HG03571 (cell line): Measurements from ENCODE around the gene CPLX4.

Experiments used
- ATAC-seq: cut with Tn5 transposase; IDR thresholded peaks from one replicate; pipeline ENCODE4 v1.9.1; 2021; ENCODE audit not compliant: unreplicated experiment

Gene CPLX4

GRCh38 chr18:59308248-59308937 lies 10.1 kb downstream of the CPLX4 start:
- ATAC-seq: peak; percentile 80

GRCh38 chr18:59306640-59307039 lies 11.8 kb downstream of the CPLX4 start:
- no peak for ATAC-seq

GRCh38 chr18:59305295-59305694 lies 13.2 kb downstream of the CPLX4 start:
- no peak for ATAC-seq

- ATAC-seq: no peak
Measured at GRCh38 chr18:59303656-59304195, 14.7 kb downstream of the CPLX4 start.

- ATAC-seq: no peak
Measured at GRCh38 chr18:59303006-59303405, 15.4 kb downstream of the CPLX4 start.

- ATAC-seq: no peak
Measured at GRCh38 chr18:59301929-59302328, 16.5 kb downstream of the CPLX4 start.

GRCh38 chr18:59300676-59301285 lies 17.7 kb downstream of the CPLX4 start:
- ATAC-seq: no peak

- no peak for ATAC-seq
Measured at GRCh38 chr18:59298871-59299270, 19.6 kb downstream of the CPLX4 start.

GRCh38 chr18:59293317-59293716 lies 25.1 kb downstream of the CPLX4 start:
- ATAC-seq: no peak

- ATAC-seq: no peak
Measured at GRCh38 chr18:59286341-59286740, 32.1 kb downstream of the CPLX4 start.

- no peak for ATAC-seq
Measured at GRCh38 chr18:59282341-59282740, 36.1 kb downstream of the CPLX4 start.

GRCh38 chr18:59279722-59280121 lies 38.7 kb downstream of the CPLX4 start:
- ATAC-seq: no peak

GRCh38 chr18:59279193-59279592 lies 39.3 kb downstream of the CPLX4 start:
- no peak for ATAC-seq

GRCh38 chr18:59278793-59279192 lies 39.7 kb downstream of the CPLX4 start:
- ATAC-seq: no peak

- ATAC-seq: no peak
Measured at GRCh38 chr18:59276047-59276446, 42.4 kb downstream of the CPLX4 start.

- no peak for ATAC-seq
Measured at GRCh38 chr18:59275406-59275949, 43.0 kb downstream of the CPLX4 start.

- ATAC-seq: no peak
Measured at GRCh38 chr18:59274533-59274928, 43.9 kb downstream of the CPLX4 start.

GRCh38 chr18:59273759-59274532 lies 44.5 kb downstream of the CPLX4 start:
- ATAC-seq: no peak

- peak; percentile 71 for ATAC-seq
Measured at GRCh38 chr18:59272891-59273758, 45.3 kb downstream of the CPLX4 start, which contains the start of gene RAX. TSS of gene RAX (minus strand) at chr18:59273454. CDS start at chr18:59273206, 248 bp downstream.

GRCh38 chr18:59272221-59272888 lies 46.1 kb downstream of the CPLX4 start:
- ATAC-seq: no peak
